Osteocyte (in vitro differentiated cells): ENCODE data around the gene HIBADH. TPM values are rescaled to one million over a fixed set of nuclear protein-coding genes. Genes with fewer than 3 reads are reported as not detected.
A peak's percentile ranks its signal among the peaks of the same experiment; 100 is the strongest.

Experiments
- DNase-seq: peaks from one replicate; pipeline ENCODE4 v3.0.0; 2021; ENCODE audit warnings: mixed read lengths; ENCODE audit not compliant: unreplicated experiment; ENCODE audit errors: extremely low spot score
- H3K27ac Mint-ChIP-seq: one replicate; pipeline ENCODE4 v1.8.0; 2021; ENCODE audit warnings: mild to moderate bottlenecking, mixed read lengths; ENCODE audit not compliant: unreplicated experiment
- H3K27me3 Mint-ChIP-seq: one replicate; pipeline ENCODE4 v1.8.0; 2021; ENCODE audit warnings: mixed read lengths; ENCODE audit not compliant: unreplicated experiment
- H3K36me3 Mint-ChIP-seq: one replicate; pipeline ENCODE4 v1.8.0; 2021; ENCODE audit warnings: mixed read lengths; ENCODE audit not compliant: unreplicated experiment
- H3K4me1 Mint-ChIP-seq: one replicate; pipeline ENCODE4 v1.8.0; 2021; ENCODE audit warnings: mixed read lengths; ENCODE audit not compliant: unreplicated experiment
- H3K4me3 Mint-ChIP-seq: one replicate; pipeline ENCODE4 v1.8.0; 2021; ENCODE audit warnings: mild to moderate bottlenecking, moderate library complexity, mixed read lengths; ENCODE audit not compliant: unreplicated experiment
- H3K9me3 Mint-ChIP-seq: one replicate; pipeline ENCODE4 v1.8.0; 2021; ENCODE audit warnings: mixed read lengths; ENCODE audit not compliant: unreplicated experiment
- total RNA-seq: library from RNA; stranded (reverse); gene quantifications from 2 replicates; pipeline ENCODE4 v1.2.1, GENCODE V29; 2021
- TF ChIP-seq, protein P1 (sequence below): fragments of 200-600 bp; sonication (generic); IDR thresholded peaks from 2 replicates; pipeline ENCODE4 v1.5.0; 2021; ENCODE audit warnings: antibody characterized with exemption, mild to moderate bottlenecking, moderate library complexity

Gene HIBADH
- total RNA-seq, 1 donor from 2014 or later, result 31.9 TPM

DNA sequence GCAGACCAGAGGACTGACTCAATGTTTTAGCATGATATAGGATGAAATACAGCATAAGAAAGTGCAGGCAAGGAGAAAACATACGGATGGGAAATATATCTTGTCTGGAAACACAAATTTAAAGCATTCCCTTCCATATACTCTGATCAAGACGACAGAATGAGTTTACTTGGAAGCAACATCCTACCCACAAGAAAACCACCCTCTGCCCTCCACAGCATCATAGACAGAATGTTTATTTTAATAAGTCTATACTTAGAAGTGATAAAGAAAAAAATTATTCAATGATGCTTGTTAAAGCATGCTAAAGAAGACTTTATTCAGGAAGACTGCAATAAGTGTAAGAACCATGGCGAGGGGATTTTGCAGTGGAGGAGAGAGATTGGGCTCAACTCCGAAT is 32.4 kb upstream of the HIBADH start:
- DNase-seq, result no peak
- Mint-ChIP-seq H3K4me3 (no peak overlapping the region), H3K9me3 (no peaks in the 10 kb centered on the region), H3K27ac (no peak overlapping the region), H3K27me3 (no peaks in the 10 kb centered on the region), H3K36me3 (no peaks in the 10 kb centered on the region), H3K4me1 (no peaks in the 10 kb centered on the region)
- TF ChIP-seq, protein P1, sequence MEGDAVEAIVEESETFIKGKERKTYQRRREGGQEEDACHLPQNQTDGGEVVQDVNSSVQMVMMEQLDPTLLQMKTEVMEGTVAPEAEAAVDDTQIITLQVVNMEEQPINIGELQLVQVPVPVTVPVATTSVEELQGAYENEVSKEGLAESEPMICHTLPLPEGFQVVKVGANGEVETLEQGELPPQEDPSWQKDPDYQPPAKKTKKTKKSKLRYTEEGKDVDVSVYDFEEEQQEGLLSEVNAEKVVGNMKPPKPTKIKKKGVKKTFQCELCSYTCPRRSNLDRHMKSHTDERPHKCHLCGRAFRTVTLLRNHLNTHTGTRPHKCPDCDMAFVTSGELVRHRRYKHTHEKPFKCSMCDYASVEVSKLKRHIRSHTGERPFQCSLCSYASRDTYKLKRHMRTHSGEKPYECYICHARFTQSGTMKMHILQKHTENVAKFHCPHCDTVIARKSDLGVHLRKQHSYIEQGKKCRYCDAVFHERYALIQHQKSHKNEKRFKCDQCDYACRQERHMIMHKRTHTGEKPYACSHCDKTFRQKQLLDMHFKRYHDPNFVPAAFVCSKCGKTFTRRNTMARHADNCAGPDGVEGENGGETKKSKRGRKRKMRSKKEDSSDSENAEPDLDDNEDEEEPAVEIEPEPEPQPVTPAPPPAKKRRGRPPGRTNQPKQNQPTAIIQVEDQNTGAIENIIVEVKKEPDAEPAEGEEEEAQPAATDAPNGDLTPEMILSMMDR, result no peak

DNA sequence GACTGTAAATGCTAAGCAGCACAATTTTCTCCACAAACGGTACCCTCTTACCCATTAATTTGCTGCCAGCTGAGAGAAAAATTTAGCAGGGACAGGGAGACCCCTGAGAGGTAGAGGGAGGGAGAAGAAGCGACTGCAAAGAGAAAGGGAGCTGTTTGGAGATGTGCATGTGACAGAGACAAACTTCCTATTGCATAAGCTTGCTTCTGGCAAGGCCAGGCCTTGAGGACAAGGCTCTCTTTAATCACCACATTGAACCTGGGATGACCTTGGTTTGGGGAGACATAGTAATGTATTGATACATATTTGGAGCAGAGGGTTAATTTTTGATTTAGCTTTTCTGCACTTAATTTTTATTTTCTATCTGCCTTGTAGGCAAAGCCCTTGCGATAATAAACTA is 31.1 kb upstream of the HIBADH start:
- Mint-ChIP-seq H3K9me3 (no peaks in the 10 kb centered on the region), H3K27ac (no peak overlapping the region), H3K36me3 (no peaks in the 10 kb centered on the region), H3K27me3 (no peaks in the 10 kb centered on the region), H3K4me3 (no peak overlapping the region), H3K4me1 (no peaks in the 10 kb centered on the region)
- TF ChIP-seq, protein P1, result no peak
- DNase-seq, result no peak

DNA sequence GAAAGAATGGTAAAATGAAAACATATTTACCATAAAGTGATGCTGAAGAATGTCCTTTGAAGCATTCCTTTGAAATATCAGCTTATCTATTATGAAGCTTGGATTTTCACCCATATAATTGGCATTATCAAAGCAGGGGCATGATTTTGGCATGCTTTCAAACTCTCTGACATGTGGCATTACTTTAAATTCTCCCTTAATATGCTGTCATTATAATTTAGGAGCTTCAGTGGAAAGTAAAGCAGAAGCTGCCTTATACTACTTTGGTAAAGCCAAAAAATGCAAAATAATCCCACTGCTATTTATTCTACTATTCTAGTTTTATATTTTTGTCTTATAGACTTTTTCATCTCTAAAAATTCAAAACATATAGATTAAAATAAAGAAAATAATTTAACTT is 28.0 kb upstream of the HIBADH start:
- H3K36me3 Mint-ChIP-seq, result no peaks in the 10 kb centered on the region
- no peak for DNase-seq

DNA sequence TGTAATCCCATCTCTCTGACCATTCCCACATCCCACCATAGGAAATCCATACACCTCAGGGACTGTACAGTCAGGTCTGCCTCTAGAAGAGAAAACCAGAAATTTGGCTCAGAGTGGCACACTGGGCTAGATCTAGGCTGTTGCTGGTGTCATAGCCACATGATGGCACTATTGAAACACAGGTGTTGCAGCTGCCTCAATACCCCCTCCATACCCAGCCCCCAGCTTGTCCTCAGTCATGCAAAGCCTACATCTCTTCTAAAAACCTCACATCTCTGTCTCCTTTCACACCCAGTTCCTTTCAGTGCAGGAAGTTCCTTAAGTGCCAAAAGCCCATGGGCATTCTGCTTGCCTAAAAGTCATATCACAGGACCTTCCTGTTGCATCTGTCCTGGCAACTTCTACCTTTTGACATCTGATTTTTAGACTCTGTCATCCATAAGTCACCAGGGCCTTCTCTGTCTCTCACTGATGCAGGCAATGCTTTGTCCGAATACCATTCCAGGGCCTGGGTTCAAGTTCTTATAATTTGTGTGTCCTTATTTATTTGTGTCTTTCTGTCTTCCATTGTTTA is 27.0 kb upstream of the HIBADH start:
- no peak for DNase-seq
- peaks cover 6% of the 10 kb centered on the region for H3K9me3 Mint-ChIP-seq
- no peaks in the 10 kb centered on the region for H3K36me3 Mint-ChIP-seq
- H3K4me1 Mint-ChIP-seq, result no peaks in the 10 kb centered on the region
- no peaks in the 10 kb centered on the region for H3K27me3 Mint-ChIP-seq
- TF ChIP-seq, protein P1, result peak; percentile 46
- no peak overlapping the region for H3K27ac Mint-ChIP-seq
- no peak overlapping the region for H3K4me3 Mint-ChIP-seq

More for the DNA sequence above, 28.0 kb upstream of the HIBADH start:
- Mint-ChIP-seq H3K27me3 (no peaks in the 10 kb centered on the region), H3K9me3 (peaks cover 6% of the 10 kb centered on the region), H3K4me3 (no peak overlapping the region), H3K4me1 (no peaks in the 10 kb centered on the region), H3K27ac (no peak overlapping the region)
- TF ChIP-seq, protein P1, result no peak

DNA sequence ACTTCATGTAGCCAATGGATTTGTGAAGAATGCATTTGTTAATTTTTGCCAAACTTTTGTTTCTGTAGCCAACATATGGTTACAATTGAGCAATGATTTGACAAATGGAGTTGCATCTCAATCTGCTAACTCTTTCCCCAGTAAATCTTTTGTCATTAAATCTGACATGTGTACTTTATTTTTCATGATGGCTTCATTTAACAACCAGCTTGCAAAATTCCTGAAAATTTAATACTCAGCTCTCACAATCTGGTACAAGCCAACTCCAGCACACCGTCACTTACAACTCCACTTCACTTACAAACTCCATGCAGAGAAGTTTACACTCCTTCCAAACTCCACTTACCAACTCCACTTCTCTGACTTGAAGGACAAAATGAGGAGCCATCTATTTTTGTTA is 26.5 kb upstream of the HIBADH start:
- H3K4me1 Mint-ChIP-seq, result no peaks in the 10 kb centered on the region
- no peaks in the 10 kb centered on the region for H3K27me3 Mint-ChIP-seq
- no peaks in the 10 kb centered on the region for H3K36me3 Mint-ChIP-seq
- H3K4me3 Mint-ChIP-seq, result no peak overlapping the region
- peaks cover 6% of the 10 kb centered on the region for H3K9me3 Mint-ChIP-seq
- TF ChIP-seq, protein P1, result no peak
- no peak for DNase-seq
- no peak overlapping the region for H3K27ac Mint-ChIP-seq
